ENCODE measurements around the gene DARS1.

DARS1 gene

GRCh38 chr2:136001131-136001530 lies 15.7 kb upstream of the DARS1 start:
- no peak overlapping the region for H3K4me3 ChIP-seq (ENCODE audit: low read length)
- H3K36me3 ChIP-seq (replicated peaks; ENCODE audit: low read depth, low read length), result no peaks in the 10 kb centered on the region
- no peaks in the 10 kb centered on the region; the same call in 1 of the 2 replicates for H3K27me3 ChIP-seq (ENCODE audit: low read depth, low read length)
- no peaks in the 10 kb centered on the region for H3K79me2 ChIP-seq (ENCODE audit: low read length)
- H3K9ac ChIP-seq (ENCODE audit: low read length), result no peak overlapping the region
- TF ChIP-seq CTCF (IDR thresholded peaks at IDR 0.05; ENCODE audit: low read depth, low read length) (no peak), EZH2phosphoT487 (IDR thresholded peaks at IDR 0.05; ENCODE audit: low read depth) (no peak)
- no peak overlapping the region for H3K4me2 ChIP-seq (ENCODE audit: low read length)
- H3K27ac ChIP-seq (ENCODE audit: low read length), result no peak overlapping the region
- H2AFZ ChIP-seq (ENCODE audit: low read depth, low read length), result no peak overlapping the region
- peaks cover 36% of the 10 kb centered on the region for H3K4me1 ChIP-seq (ENCODE audit: low read length)
- H4K20me1 ChIP-seq (ENCODE audit: insufficient read depth, low read length), result no peaks in the 10 kb centered on the region
- no peaks in the 10 kb centered on the region for H3K9me3 ChIP-seq (ENCODE audit: insufficient read depth, low read length)

GRCh38 chr2:136000502-136000901 lies 15.1 kb upstream of the DARS1 start:
- Histone ChIP-seq H3K36me3 (replicated peaks; ENCODE audit: low read depth, low read length) (no peaks in the 10 kb centered on the region), H3K4me2 (ENCODE audit: low read length) (no peak overlapping the region), H3K9ac (ENCODE audit: low read length) (no peak overlapping the region), H2AFZ (ENCODE audit: low read depth, low read length) (no peak overlapping the region), H3K27me3 (ENCODE audit: low read depth, low read length) (no peaks in the 10 kb centered on the region; the same call in 1 of the 2 replicates), H3K27ac (ENCODE audit: low read length) (no peak overlapping the region), H4K20me1 (ENCODE audit: insufficient read depth, low read length) (no peaks in the 10 kb centered on the region), H3K9me3 (ENCODE audit: insufficient read depth, low read length) (no peaks in the 10 kb centered on the region), H3K79me2 (ENCODE audit: low read length) (no peaks in the 10 kb centered on the region), H3K4me1 (ENCODE audit: low read length) (peaks cover 30% of the 10 kb centered on the region), H3K4me3 (ENCODE audit: low read length) (no peak overlapping the region)
- TF ChIP-seq CTCF (IDR thresholded peaks at IDR 0.05; ENCODE audit: low read depth, low read length) (no peak), EZH2phosphoT487 (IDR thresholded peaks at IDR 0.05; ENCODE audit: low read depth) (no peak)

GRCh38 chr2:135999899-136000298 lies 14.5 kb upstream of the DARS1 start:
- no peak overlapping the region for H3K27ac ChIP-seq (ENCODE audit: low read length)
- no peak overlapping the region for H3K9ac ChIP-seq (ENCODE audit: low read length)
- no peaks in the 10 kb centered on the region for H3K36me3 ChIP-seq (replicated peaks; ENCODE audit: low read depth, low read length)
- no peak overlapping the region for H3K4me3 ChIP-seq (ENCODE audit: low read length)
- H4K20me1 ChIP-seq (ENCODE audit: insufficient read depth, low read length), result no peaks in the 10 kb centered on the region
- no peaks in the 10 kb centered on the region for H3K9me3 ChIP-seq (ENCODE audit: insufficient read depth, low read length)
- H3K27me3 ChIP-seq (ENCODE audit: low read depth, low read length), result no peaks in the 10 kb centered on the region; the same call in 1 of the 2 replicates
- no peaks in the 10 kb centered on the region for H3K79me2 ChIP-seq (ENCODE audit: low read length)
- H3K4me1 ChIP-seq (ENCODE audit: low read length), result peaks cover 25% of the 10 kb centered on the region
- TF ChIP-seq EZH2phosphoT487 (IDR thresholded peaks at IDR 0.05; ENCODE audit: low read depth) (no peak), CTCF (IDR thresholded peaks at IDR 0.05; ENCODE audit: low read depth, low read length) (no peak)
- H2AFZ ChIP-seq (ENCODE audit: low read depth, low read length), result no peak overlapping the region
- no peak overlapping the region for H3K4me2 ChIP-seq (ENCODE audit: low read length)

GRCh38 chr2:135998879-135999278 lies 13.5 kb upstream of the DARS1 start:
- H3K79me2 ChIP-seq (ENCODE audit: low read length), result no peaks in the 10 kb centered on the region
- no peaks in the 10 kb centered on the region for H3K36me3 ChIP-seq (replicated peaks; ENCODE audit: low read depth, low read length)
- TF ChIP-seq CTCF (IDR thresholded peaks at IDR 0.05; ENCODE audit: low read depth, low read length), result no peak
- TF ChIP-seq EZH2phosphoT487 (IDR thresholded peaks at IDR 0.05; ENCODE audit: low read depth), result no peak
- H2AFZ ChIP-seq (ENCODE audit: low read depth, low read length), result no peak overlapping the region
- no peaks in the 10 kb centered on the region for H4K20me1 ChIP-seq (ENCODE audit: insufficient read depth, low read length)
- no peak overlapping the region for H3K4me3 ChIP-seq (ENCODE audit: low read length)
- H3K9me3 ChIP-seq (ENCODE audit: insufficient read depth, low read length), result no peaks in the 10 kb centered on the region
- H3K27me3 ChIP-seq (ENCODE audit: low read depth, low read length), result no peaks in the 10 kb centered on the region; the same call in 1 of the 2 replicates
- peaks cover 24% of the 10 kb centered on the region for H3K4me1 ChIP-seq (ENCODE audit: low read length)
- H3K9ac ChIP-seq (ENCODE audit: low read length), result no peak overlapping the region
- no peak overlapping the region for H3K27ac ChIP-seq (ENCODE audit: low read length)
- H3K4me2 ChIP-seq (ENCODE audit: low read length), result no peak overlapping the region
